ENCODE measurements around the gene TNNI3. TPM values are rescaled to one million over a fixed set of nuclear protein-coding genes. Genes with fewer than 3 reads are reported as not detected.
A peak's percentile ranks its signal among the peaks of the same experiment; 100 is the strongest.
"Not testable (repeated sequence)": the region's sequence is repeated elsewhere in the genome, so short reads cannot be mapped to it uniquely, and the experiment has no call there.

The TNNI3 gene
- total RNA-seq, 1 donor = not detected

DNA sequence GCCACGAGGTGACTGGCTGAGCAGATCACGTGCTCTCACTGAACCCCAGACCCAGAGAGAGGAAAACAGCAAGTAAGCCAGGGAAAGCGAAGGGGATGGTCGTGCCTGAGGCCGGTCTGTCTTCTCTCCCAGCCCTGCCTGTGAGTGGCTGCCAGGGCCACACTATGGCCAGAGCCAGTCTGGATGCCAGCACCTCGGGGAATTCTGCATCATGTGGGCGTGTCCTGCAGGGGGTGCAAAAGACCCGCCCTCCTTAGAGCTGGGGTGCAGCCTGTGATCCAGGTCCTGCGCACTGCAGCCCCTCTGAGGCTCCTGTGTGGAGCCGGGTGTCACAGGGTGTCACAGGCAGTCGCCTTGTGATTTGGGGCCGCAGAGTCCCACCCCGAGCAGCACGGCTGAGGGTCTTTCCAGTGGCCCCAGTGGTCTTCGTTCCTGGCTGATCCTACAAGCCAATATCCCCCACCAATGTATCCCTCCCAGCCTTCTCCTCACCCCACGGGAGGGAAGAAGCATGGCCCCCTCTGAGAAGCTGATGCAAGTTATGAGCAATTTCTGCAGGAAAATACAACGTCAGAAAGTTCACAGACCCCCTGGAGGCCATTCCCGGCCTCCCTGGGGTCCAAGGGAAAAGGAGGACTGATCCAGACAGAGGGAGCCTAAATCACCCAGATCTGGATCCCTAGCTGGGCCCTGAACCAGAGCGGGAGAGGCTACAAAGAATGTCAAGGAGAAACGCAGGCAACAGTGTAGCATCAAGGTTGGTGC, 47.8 kb downstream of the TNNI3 start:
- peaks cover 78% of the 10 kb centered on the region for H3K79me2 ChIP-seq (ENCODE audit: insufficient read depth, low read length)
- TF ChIP-seq, protein P1, sequence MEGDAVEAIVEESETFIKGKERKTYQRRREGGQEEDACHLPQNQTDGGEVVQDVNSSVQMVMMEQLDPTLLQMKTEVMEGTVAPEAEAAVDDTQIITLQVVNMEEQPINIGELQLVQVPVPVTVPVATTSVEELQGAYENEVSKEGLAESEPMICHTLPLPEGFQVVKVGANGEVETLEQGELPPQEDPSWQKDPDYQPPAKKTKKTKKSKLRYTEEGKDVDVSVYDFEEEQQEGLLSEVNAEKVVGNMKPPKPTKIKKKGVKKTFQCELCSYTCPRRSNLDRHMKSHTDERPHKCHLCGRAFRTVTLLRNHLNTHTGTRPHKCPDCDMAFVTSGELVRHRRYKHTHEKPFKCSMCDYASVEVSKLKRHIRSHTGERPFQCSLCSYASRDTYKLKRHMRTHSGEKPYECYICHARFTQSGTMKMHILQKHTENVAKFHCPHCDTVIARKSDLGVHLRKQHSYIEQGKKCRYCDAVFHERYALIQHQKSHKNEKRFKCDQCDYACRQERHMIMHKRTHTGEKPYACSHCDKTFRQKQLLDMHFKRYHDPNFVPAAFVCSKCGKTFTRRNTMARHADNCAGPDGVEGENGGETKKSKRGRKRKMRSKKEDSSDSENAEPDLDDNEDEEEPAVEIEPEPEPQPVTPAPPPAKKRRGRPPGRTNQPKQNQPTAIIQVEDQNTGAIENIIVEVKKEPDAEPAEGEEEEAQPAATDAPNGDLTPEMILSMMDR (IDR thresholded peaks at IDR 0.05; ENCODE audit: extremely low read depth, low read depth, low read length) = no peak
- peaks cover 45% of the 10 kb centered on the region for H4K20me1 ChIP-seq (ENCODE audit: insufficient read depth, low read length)

DNA sequence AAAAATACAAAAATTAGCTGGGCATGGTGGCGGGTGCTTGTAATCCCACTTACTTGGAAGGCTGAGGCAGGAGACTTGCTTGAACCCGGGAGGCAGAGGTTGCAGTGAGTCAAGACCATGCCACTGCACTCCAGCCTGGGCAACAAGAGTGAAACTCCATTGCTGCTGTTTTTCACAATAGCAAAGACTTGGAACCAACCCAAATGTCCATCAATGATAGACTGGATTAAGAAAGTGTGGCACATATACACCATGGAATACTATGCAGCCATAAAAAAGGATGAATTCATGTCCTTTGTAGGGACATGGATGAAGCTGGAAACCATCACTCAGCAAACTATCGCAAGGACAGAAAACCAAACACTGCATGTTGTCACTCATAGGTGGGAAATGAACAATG, 50.3 kb downstream of the TNNI3 start:
- H3K9me3 ChIP-seq (ENCODE audit: low read depth, low read length); H3K4me2 ChIP-seq (ENCODE audit: insufficient read depth, low read length); H3K27ac ChIP-seq (ENCODE audit: low read depth, low read length); H2AFZ ChIP-seq (ENCODE audit: low read length); H3K27me3 ChIP-seq (ENCODE audit: insufficient read depth, low read length); H3K4me1 ChIP-seq (ENCODE audit: insufficient read depth, low read length); DNase-seq (ENCODE audit: insufficient read length, low spot score, missing footprints); H3K4me3 ChIP-seq (ENCODE audit: insufficient read depth, low read length): not testable (repeated sequence)
- peaks cover 65% of the 10 kb centered on the region for H3K79me2 ChIP-seq (ENCODE audit: insufficient read depth, low read length)
- H4K20me1 ChIP-seq (ENCODE audit: insufficient read depth, low read length) = peaks cover 28% of the 10 kb centered on the region
- peaks cover 30% of the 10 kb centered on the region for H3K36me3 ChIP-seq (ENCODE audit: insufficient read depth, low read length)

More for the DNA sequence above, 47.8 kb downstream of the TNNI3 start:
- Histone ChIP-seq H2AFZ (ENCODE audit: low read length) (no peak overlapping the region), H3K27ac (ENCODE audit: low read depth, low read length) (no peak overlapping the region), H3K4me1 (ENCODE audit: insufficient read depth, low read length) (no peaks in the 10 kb centered on the region), H3K27me3 (ENCODE audit: insufficient read depth, low read length) (no peaks in the 10 kb centered on the region), H3K9me3 (ENCODE audit: low read depth, low read length) (no peaks in the 10 kb centered on the region), H3K4me2 (ENCODE audit: insufficient read depth, low read length) (no peak overlapping the region), H3K36me3 (ENCODE audit: insufficient read depth, low read length) (peaks cover 15% of the 10 kb centered on the region), H3K4me3 (ENCODE audit: insufficient read depth, low read length) (no peak overlapping the region)
- DNase-seq (ENCODE audit: insufficient read length, low spot score, missing footprints) = peak; percentile 60

DNA sequence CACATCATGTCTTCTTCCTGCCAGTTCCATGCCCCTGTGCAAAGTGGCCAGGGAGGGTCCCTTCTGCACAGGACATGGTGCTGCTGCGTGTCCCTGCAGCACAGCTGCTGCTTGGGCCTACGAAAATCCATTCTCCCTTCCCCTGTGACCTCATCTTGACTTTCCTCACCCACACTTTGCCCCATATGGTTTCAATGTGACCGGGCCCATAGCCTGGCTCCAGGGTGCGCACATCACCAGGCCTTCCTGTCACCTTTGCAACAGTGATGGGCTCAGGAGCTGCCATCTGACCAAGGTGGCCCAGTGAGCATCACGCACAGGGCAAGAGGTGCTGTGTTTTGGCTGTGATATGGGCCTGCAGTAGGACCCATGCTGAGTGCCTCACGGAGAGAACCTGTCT, 50.9 kb downstream of the TNNI3 start:
- TF ChIP-seq, protein P1 (IDR thresholded peaks at IDR 0.05; ENCODE audit: extremely low read depth, low read depth, low read length) = no peak
- Histone ChIP-seq H3K4me1 (ENCODE audit: insufficient read depth, low read length) (no peaks in the 10 kb centered on the region), H3K27ac (ENCODE audit: low read depth, low read length) (no peak overlapping the region), H3K79me2 (ENCODE audit: insufficient read depth, low read length) (peaks cover 60% of the 10 kb centered on the region), H3K9me3 (ENCODE audit: low read depth, low read length) (peaks cover 3% of the 10 kb centered on the region), H3K4me3 (ENCODE audit: insufficient read depth, low read length) (no peak overlapping the region), H3K4me2 (ENCODE audit: insufficient read depth, low read length) (no peak overlapping the region), H3K27me3 (ENCODE audit: insufficient read depth, low read length) (no peaks in the 10 kb centered on the region), H4K20me1 (ENCODE audit: insufficient read depth, low read length) (peaks cover 23% of the 10 kb centered on the region), H3K36me3 (ENCODE audit: insufficient read depth, low read length) (peaks cover 33% of the 10 kb centered on the region), H2AFZ (ENCODE audit: low read length) (no peak overlapping the region)
- DNase-seq (ENCODE audit: insufficient read length, low spot score, missing footprints) = no peak

DNA sequence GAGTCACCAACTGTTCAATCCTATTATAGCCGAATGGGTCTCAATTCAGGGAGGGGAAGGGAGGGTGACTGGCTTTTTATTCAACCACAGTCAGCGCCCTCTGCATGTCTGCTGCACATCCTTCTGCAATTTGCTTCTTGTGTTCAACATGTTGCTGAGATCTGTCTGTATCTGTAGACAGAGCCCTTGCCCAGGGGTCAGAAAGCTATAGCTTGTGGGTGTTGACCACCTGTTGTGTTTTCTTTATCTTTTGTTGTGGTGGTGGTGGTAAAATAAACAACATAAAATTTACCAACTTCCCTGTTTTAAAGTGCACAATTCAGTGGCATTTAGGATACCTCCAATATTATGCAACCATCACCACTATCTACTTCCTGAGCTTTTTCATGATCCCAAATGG, 52.3 kb downstream of the TNNI3 start:
- peak; percentile 69 for DNase-seq (ENCODE audit: insufficient read length, low spot score, missing footprints)
- no peak overlapping the region for H3K4me3 ChIP-seq (ENCODE audit: insufficient read depth, low read length)
- H3K4me2 ChIP-seq (ENCODE audit: insufficient read depth, low read length) = no peak overlapping the region
- H2AFZ ChIP-seq (ENCODE audit: low read length) = no peak overlapping the region
- H3K36me3 ChIP-seq (ENCODE audit: insufficient read depth, low read length) = peaks cover 37% of the 10 kb centered on the region
- peaks cover 55% of the 10 kb centered on the region for H3K79me2 ChIP-seq (ENCODE audit: insufficient read depth, low read length)
- no peak overlapping the region for H3K27ac ChIP-seq (ENCODE audit: low read depth, low read length)
- H3K4me1 ChIP-seq (ENCODE audit: insufficient read depth, low read length) = no peaks in the 10 kb centered on the region
- H4K20me1 ChIP-seq (ENCODE audit: insufficient read depth, low read length) = peaks cover 19% of the 10 kb centered on the region
- H3K27me3 ChIP-seq (ENCODE audit: insufficient read depth, low read length) = no peaks in the 10 kb centered on the region
- TF ChIP-seq, protein P1 (IDR thresholded peaks at IDR 0.05; ENCODE audit: extremely low read depth, low read depth, low read length) = no peak
- H3K9me3 ChIP-seq (ENCODE audit: low read depth, low read length) = peaks cover 3% of the 10 kb centered on the region
